Loucy (cell line): ENCODE data around the gene RBMS3.

ENCODE experiments used
- EZH2phosphoT487 ChIP-seq: fragments of 200-600 bp; IDR thresholded peaks from 2 replicates; pipeline ENCODE4 v1.6.1; 2018; ENCODE audit warnings: antibody characterized with exemption, mild to moderate bottlenecking, moderate library complexity, borderline replicate concordance
- TF ChIP-seq, protein P1 (sequence below): fragments of 200-600 bp; sonication (generic); conservative IDR thresholded peaks from 2 replicates; pipeline ENCODE4 v1.5.1; 2014; ENCODE audit warnings: mild to moderate bottlenecking, antibody characterized with exemption, low read length

DNA sequence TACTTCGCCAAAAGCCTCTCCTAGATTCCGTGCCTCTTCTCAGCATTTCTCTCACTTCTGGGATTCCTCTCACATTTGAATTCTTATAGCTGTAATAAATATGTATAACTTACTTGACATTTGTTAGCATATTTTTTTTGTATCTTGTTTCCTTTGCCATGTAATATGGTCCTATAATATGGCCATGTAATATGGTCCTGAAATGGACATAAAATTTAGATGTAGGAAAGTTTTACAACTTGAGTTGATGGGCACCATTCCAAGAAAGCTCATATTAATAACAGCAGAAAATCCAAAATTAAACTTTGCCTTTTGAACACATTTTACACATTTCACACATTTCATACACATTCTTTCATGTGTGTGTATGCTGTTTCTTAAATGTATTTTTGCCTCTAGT, 480.6 kb downstream of the RBMS3 start:
- TF ChIP-seq, protein P1, sequence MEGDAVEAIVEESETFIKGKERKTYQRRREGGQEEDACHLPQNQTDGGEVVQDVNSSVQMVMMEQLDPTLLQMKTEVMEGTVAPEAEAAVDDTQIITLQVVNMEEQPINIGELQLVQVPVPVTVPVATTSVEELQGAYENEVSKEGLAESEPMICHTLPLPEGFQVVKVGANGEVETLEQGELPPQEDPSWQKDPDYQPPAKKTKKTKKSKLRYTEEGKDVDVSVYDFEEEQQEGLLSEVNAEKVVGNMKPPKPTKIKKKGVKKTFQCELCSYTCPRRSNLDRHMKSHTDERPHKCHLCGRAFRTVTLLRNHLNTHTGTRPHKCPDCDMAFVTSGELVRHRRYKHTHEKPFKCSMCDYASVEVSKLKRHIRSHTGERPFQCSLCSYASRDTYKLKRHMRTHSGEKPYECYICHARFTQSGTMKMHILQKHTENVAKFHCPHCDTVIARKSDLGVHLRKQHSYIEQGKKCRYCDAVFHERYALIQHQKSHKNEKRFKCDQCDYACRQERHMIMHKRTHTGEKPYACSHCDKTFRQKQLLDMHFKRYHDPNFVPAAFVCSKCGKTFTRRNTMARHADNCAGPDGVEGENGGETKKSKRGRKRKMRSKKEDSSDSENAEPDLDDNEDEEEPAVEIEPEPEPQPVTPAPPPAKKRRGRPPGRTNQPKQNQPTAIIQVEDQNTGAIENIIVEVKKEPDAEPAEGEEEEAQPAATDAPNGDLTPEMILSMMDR: no peak
- TF ChIP-seq EZH2phosphoT487: no peak
